ENCODE measurements around the gene ADGRV1. TPM values are rescaled to one million over a fixed set of nuclear protein-coding genes. Genes with fewer than 3 reads are reported as not detected.
A peak's percentile ranks its signal among the peaks of the same experiment; 100 is the strongest.

Gene ADGRV1
- total and polyA plus RNA-seq, 12 donors = 0.03 to 1.4 (median 0.44) TPM; not detected in 6

DNA sequence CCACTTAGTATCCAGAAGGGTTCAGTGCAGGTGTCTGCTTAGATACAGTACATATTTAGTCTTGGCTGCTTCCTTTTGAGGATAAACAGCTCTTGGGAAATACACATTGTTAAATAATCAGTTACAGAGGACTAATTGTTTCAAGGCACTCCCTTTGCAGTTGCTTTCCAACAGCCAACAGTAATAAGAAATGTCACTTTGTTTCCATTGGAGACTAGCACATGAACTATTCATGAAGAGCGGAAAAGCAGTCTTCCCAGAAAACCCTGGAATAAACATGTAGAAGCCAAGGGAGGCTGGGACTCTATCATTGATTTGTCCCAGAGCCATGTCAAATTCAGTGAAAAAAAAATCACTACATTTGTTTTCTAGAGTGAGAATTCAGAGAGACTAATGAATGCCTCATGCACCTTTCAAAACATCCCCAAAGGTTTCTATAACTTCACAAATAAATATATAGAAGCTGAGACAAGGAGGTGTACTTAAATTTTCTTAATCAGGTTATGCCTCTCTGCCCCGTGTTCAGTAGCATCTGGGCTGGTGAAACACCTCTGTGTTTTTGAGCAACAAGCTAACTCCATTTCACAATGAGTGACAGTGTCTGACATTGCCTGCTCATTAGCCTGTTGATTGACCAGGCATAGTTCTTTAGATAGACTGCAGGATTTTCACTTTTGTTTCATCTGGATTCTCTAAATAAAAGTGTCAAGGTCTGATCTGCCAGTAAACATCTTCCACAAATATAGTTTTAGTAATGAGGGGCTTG lies 553.1 kb downstream of the ADGRV1 start:
- peak overlapping the region in 8 of 10 donors; percentile 10 to 76 (median 54) for H3K27ac ChIP-seq
- intact Hi-C loops (cut with DNase I) = loop anchor here in 4 of 10 donors (2.0 to 10.0 kb wide), 4 partner anchors 36 to 63 kb away; no protein-coding TSS in a partner anchor
- no peak overlapping the region for H3K4me3 ChIP-seq
- no peaks in the 10 kb centered on the region for H3K27me3 ChIP-seq
- DNase-seq (no peak), ATAC-seq (peak in 7 of 8 donors; percentile 57 to 81 (median 70))
- no peaks in the 10 kb centered on the region for H3K36me3 ChIP-seq
- peaks cover 0 to 48% (median 28%) of the 10 kb centered on the region in 9 donors for H3K4me1 ChIP-seq
- 63 to 65% methylated on average over 2 of the region's 2 CpGs for WGBS, 2 donors
- TF ChIP-seq, protein P1, sequence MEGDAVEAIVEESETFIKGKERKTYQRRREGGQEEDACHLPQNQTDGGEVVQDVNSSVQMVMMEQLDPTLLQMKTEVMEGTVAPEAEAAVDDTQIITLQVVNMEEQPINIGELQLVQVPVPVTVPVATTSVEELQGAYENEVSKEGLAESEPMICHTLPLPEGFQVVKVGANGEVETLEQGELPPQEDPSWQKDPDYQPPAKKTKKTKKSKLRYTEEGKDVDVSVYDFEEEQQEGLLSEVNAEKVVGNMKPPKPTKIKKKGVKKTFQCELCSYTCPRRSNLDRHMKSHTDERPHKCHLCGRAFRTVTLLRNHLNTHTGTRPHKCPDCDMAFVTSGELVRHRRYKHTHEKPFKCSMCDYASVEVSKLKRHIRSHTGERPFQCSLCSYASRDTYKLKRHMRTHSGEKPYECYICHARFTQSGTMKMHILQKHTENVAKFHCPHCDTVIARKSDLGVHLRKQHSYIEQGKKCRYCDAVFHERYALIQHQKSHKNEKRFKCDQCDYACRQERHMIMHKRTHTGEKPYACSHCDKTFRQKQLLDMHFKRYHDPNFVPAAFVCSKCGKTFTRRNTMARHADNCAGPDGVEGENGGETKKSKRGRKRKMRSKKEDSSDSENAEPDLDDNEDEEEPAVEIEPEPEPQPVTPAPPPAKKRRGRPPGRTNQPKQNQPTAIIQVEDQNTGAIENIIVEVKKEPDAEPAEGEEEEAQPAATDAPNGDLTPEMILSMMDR (IDR thresholded peaks at IDR 0.05) = no peak
- no peaks in the 10 kb centered on the region for H3K9me3 ChIP-seq

DNA sequence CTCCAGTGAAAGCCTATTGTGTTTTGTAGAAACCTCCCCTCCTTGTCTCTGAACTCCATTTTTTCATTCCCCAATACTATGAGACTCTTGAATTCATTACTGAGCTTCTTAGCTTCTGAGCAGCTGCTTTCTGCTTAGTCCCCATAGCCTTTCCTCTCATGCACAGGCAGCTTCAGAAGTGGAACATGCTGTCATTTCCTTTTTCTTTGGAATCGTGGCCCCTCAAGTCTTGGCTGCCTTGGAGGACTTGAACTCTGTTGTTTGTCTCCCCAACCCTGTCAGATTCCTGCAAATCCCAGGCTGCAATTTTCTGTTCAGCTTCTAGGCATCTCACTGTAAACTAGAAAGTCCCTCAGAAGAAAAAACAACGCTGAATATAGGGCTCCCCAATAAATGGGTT lies 556.1 kb downstream of the ADGRV1 start:
- 35 to 50% methylated on average over 2 of the region's 2 CpGs for WGBS, 2 donors
- DNase-seq (no peak), ATAC-seq (peak in 7 of 8 donors; percentile 30 to 80 (median 71))
- H3K27ac ChIP-seq = peak overlapping the region; percentile 4 to 86 (median 57)
- TF ChIP-seq, protein P1 (IDR thresholded peaks at IDR 0.05) = no peak
- H3K9me3 ChIP-seq = no peaks in the 10 kb centered on the region
- intact Hi-C loops (cut with DNase I) = loop anchor here in 3 of 10 donors (2.0 to 10.0 kb wide), 4 partner anchors 24 to 60 kb away; no protein-coding TSS in a partner anchor
- H3K27me3 ChIP-seq = no peaks in the 10 kb centered on the region
- no peaks in the 10 kb centered on the region for H3K36me3 ChIP-seq
- H3K4me1 ChIP-seq = peaks cover 2 to 58% (median 37%) of the 10 kb centered on the region in 9 donors
- no peak overlapping the region for H3K4me3 ChIP-seq

- Histone ChIP-seq H3K9me3 (no peaks in the 10 kb centered on the region), H3K4me3 (no peak overlapping the region), H3K36me3 (no peaks in the 10 kb centered on the region), H3K27me3 (no peaks in the 10 kb centered on the region), H3K27ac (peak overlapping the region in 2 of 10 donors; percentile 44 to 86), H3K4me1 (peaks cover 6 to 64% (median 26%) of the 10 kb centered on the region in 9 donors)
- DNase-seq (no peak), ATAC-seq (no peak)
- intact Hi-C loops (cut with DNase I) = loop anchor here in 2 of 10 donors (10.0 kb wide), 2 partner anchors 46 to 56 kb away; no protein-coding TSS in a partner anchor
- 69 to 82% methylated on average over 3 of the region's 3 CpGs for WGBS, 2 donors
- TF ChIP-seq, protein P1 (IDR thresholded peaks at IDR 0.05) = no peak
These were observed 559.8 kb downstream of the ADGRV1 start for GRCh38 chr5:91118354-91118753.

- no peak for ATAC-seq
- Histone ChIP-seq H3K36me3 (no peaks in the 10 kb centered on the region), H3K4me1 (peaks cover 9 to 69% (median 29%) of the 10 kb centered on the region in 9 donors), H3K27me3 (no peaks in the 10 kb centered on the region), H3K4me3 (no peak overlapping the region), H3K27ac (peak overlapping the region in 3 of 10 donors; percentile 24 to 86 (median 44)), H3K9me3 (no peaks in the 10 kb centered on the region)
- no peak for DNase-seq
- intact Hi-C loops (cut with DNase I) = loop anchor here in 2 of 10 donors (10.0 kb wide), 2 partner anchors 46 to 56 kb away; no protein-coding TSS in a partner anchor
- TF ChIP-seq, protein P1 (IDR thresholded peaks at IDR 0.05) = no peak
These were observed 560.2 kb downstream of the ADGRV1 start for GRCh38 chr5:91118796-91119195.

Data from heart right ventricle (tissue), 16 donors.